NCI-H524 treated with DMSO at 0.1 percent for 48 hours (cell line): ENCODE data around the gene GPSM1.

Experiments used
- DNase-seq: peaks from one replicate; lab custom pipeline; 2025; lab: John Stamatoyannopoulos, UW

Gene GPSM1

GRCh38 chr9:136373300-136374182 is 46.2 kb downstream of the GPSM1 start, which contains the start of gene CARD9:
Gene CARD9 (minus strand): TSS chr9:136373669. CDS start chr9:136372078, 1,591 bp downstream.
- no peak for DNase-seq

GRCh38 chr9:136374183-136374575 is 46.8 kb downstream of the GPSM1 start:
- no peak for DNase-seq

DNA sequence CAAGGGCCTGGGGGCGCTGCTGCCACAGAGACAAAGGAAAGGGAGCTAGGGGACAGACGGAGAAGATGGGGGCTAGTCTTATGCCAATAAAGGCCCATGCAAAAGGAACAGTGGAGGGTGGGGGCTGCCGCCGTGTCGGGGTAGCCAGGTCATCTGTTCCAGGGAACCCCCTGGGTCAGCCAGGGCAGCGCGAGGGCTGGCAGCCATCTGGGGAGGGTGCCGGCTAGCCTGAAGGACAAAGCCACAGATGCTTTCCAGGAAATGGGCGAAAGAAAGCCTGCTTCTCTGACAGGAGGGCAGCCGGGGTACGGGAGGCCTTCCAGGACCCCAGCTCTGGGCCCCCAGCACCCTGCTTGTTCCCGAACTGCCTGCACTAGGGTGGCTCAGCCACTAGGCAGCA is 47.8 kb downstream of the GPSM1 start:
- no peak for DNase-seq

DNA sequence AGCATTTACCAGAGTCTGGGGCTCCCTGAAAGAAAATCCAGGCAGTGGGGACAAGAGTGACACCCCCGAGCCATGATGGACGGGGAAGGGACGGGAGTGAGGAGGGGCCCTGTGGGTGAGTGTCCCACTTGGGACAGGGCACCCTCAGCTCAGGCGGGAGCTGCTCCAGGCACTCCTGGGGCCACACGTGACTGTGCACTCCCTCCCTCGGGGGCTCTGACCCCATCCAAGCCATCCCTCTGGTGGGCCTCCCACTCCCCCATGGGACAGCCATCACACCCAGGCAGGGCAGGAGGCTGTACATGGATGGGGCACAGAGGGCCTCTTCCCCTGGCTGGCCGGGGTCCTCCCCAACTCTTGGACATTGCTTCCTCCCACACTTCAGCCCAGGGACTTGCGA is 49.1 kb downstream of the GPSM1 start:
- DNase-seq, result no peak

DNA sequence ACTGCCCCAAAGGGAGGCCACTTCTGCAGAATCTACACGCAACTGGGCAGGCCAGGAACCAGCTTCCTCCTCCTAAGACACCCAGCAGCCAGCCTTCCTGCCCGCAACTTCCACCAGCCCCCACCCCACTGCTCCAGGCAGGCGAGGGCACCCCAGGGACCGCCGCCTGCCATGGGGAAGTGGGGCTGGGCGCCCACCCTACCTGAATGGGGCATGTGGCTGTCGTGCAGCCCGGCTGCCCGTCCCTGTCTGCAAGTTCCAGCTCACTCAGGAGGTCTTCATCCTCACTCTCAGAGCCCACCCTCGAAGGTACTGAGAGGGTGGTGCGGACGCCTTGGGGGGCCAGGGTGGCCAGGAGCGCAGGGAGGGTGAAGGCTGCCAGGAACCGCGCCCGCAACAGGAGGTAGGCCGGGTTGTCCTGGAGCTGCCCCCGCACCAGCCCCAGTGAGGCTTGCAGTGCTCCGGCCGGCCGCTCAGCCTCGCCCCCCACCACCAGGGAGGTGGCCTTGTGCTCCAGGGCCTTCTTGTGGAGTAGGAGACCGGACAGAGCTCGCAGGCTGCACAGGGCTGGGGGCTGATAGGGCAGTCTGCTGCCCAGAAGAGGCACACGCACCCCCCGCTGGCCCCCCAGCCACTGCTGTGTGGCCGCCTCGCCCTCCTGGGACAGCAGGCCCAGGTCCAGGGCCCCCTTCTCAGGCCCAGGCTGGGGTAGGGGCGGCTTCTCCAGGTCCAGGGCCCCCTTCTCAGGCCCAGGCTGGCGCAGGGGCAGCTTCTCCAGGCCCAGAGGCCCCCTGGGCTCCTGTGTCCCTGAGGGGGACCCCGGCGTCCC is 50.2 kb downstream of the GPSM1 start:
- DNase-seq, result no peak

- DNase-seq, result no peak
Measured at GRCh38 chr9:136378170-136379002, 51.0 kb downstream of the GPSM1 start.

GRCh38 chr9:136379003-136379287 is 51.6 kb downstream of the GPSM1 start:
- no peak for DNase-seq

DNA sequence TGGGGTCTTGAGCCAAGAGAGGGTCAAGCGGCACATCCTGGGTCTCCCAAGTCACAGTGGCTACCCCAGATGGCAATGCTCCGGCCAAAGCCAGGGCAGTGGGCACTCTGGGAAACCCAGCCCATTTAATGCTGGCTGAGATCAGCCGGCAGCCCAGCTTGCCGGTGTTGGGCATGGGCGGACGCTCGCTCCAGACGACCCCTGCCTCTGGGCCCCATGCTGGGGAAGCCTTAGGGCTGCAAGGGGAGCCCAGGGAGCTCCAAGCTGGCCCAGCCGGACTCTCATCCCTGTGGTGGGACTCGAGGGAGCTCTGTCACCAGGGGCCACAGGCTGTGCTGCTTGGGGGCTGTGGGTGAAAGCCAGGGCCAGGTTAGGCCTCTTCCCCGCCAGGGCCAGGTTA is 52.1 kb downstream of the GPSM1 start:
- DNase-seq, result no peak

DNA sequence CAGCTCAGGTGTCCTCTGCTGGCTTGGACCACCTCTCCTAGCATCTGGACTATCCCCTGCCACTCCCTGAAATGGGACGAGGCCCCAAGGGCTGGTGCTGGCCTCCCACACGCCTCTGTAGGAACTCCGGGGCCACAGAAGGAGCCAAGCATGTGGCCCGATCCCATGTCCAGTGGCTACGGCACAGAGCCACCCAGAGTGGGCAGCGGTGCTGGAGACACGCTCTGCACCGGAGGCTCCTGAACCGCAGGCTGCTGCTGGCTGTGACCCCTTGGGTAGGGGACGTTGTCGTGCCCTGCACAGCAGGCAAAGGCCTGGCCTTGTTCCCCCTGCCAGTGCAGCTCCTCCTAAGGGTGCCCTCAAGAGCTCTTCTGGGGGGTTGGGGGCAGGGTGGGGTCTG is 52.6 kb downstream of the GPSM1 start:
- no peak for DNase-seq

GRCh38 chr9:136380381-136380780 is 53.0 kb downstream of the GPSM1 start:
- DNase-seq, result no peak

GRCh38 chr9:136381311-136381710 is 54.0 kb downstream of the GPSM1 start:
- DNase-seq, result no peak

DNA sequence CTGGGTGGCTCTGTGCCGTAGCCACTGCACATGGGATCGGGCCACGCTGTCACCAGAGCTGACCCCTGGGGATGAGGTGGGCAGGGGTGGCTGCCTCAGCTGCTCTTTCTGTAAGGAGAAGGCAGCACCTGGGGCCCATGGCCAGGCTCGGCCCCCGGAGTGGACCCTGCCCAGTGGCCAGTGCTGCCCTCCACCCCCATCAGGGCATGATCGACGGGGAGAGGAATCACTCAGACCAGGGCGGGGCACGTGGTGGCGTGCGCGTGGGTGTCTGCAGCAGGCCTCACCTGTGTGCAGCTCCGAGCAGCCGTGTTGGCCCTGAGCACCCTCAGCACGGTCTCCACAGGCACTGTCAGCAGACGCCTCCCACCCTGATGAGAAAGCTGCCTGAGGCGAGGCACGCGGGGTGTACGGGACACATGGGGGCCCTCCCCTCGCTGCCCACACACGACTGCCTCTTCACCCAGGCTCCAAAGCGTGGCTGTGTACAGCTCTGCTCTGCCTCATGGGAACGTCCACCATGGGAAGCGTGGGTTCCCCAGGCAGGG is 54.7 kb downstream of the GPSM1 start:
- no peak for DNase-seq

GRCh38 chr9:136383436-136383835 is 56.1 kb downstream of the GPSM1 start:
- DNase-seq, result no peak

- no peak for DNase-seq
Measured at GRCh38 chr9:136385015-136385414, 57.7 kb downstream of the GPSM1 start.

GRCh38 chr9:136386018-136386417 is 58.7 kb downstream of the GPSM1 start:
- no peak for DNase-seq

- DNase-seq, result no peak
Measured at GRCh38 chr9:136387217-136387616, 59.9 kb downstream of the GPSM1 start.

DNA sequence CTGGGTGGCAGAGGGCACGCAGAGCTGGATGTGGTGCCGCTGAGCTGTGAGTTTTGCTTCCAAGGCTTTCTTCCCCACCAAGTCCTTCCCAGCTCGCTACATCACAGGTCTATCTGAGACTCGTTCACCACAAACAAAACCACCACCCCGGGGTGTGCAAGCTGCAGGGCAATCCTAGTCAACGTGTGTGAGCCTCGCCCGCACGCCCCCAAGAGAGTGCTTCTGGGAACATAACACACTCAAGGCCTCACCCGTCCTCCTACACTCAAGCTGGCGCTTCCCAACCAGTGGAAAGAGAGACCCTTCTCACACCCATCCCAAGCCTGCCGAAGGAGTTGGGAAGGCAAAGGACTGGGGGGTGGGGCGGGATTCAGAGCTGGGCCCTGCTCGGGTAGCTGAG is 62.1 kb downstream of the GPSM1 start:
- no peak for DNase-seq

GRCh38 chr9:136391737-136392537 is 64.6 kb downstream of the GPSM1 start:
- DNase-seq, result no peak

GRCh38 chr9:136392538-136393449 is 65.5 kb downstream of the GPSM1 start:
- no peak for DNase-seq

- DNase-seq, result no peak
Measured at GRCh38 chr9:136393531-136393930, 66.2 kb downstream of the GPSM1 start.
